Heart left ventricle (tissue), 16 donors: ENCODE data around the gene LANCL2. TPM values are rescaled to one million over a fixed set of nuclear protein-coding genes. Genes with fewer than 3 reads are reported as not detected.

Experiments used
- ATAC-seq, 4 donors: fragments of 200-7000 bp; cut with Tn5 transposase; one replicate each; pipeline ENCODE4 v1.9.1; 2020 to 2022; ENCODE audit warnings: moderate library complexity in 4 of 4, mild to moderate bottlenecking in 3 of 4, moderate number of reproducible peaks in 1 of 4
- DNase-seq, 5 donors: peaks; one replicate each; pipeline ENCODE4 v3.0.0-alpha.2; 2020
- H3K27ac ChIP-seq, 12 donors: fragments of 200-600 bp; sonication (generic) in 4 of 12; one replicate each; pipeline versions ENCODE4 v1.5.0 to v1.8.0; 2016 to 2022; ENCODE audit warnings: mild to moderate bottlenecking in 2 of 12
- H3K27me3 ChIP-seq, 9 donors: fragments of 200-600 bp; sonication (generic) in 2 of 9; one replicate each; pipeline versions ENCODE4 v1.5.1 to v1.8.0; 2016 to 2022; ENCODE audit warnings: mild to moderate bottlenecking in 3 of 9
- H3K36me3 ChIP-seq, 9 donors: fragments of 200-600 bp; sonication (generic) in 2 of 9; one replicate each; pipeline versions ENCODE4 v1.5.0 to v1.8.0; 2018 to 2022; ENCODE audit warnings: mild to moderate bottlenecking in 2 of 9
- H3K4me1 ChIP-seq, 12 donors: fragments of 200-600 bp; sonication (generic) in 4 of 12; one replicate each; pipeline versions ENCODE4 v1.5.0 to v1.8.0; 2016 to 2022; ENCODE audit warnings: mild to moderate bottlenecking in 3 of 12
- H3K4me3 ChIP-seq, 12 donors: fragments of 200-600 bp; sonication (generic) in 4 of 12; one replicate each; pipeline versions ENCODE4 v1.5.0 to v1.8.0; 2017 to 2022; ENCODE audit warnings: mild to moderate bottlenecking in 9 of 12, moderate library complexity in 4 of 12
- H3K9me3 ChIP-seq, 12 donors: fragments of 200-600 bp; sonication (generic) in 4 of 12; one replicate each; pipeline versions ENCODE4 v1.5.0 to v1.8.0; 2016 to 2022; ENCODE audit warnings: mild to moderate bottlenecking in 1 of 12
- CTCF ChIP-seq, 12 donors: fragments of 200-600 bp; sonication (generic) in 4 of 12; IDR thresholded peaks; one replicate each; pipeline versions ENCODE4 v1.5.0 to v1.8.0; 2018 to 2022; ENCODE audit warnings: antibody characterized with exemption in 12 of 12, mild to moderate bottlenecking in 5 of 12
- POLR2A ChIP-seq, 2 donors: fragments of 450-650 bp; IDR thresholded peaks; one replicate each; pipeline ENCODE4 v1.6.1; 2017; ENCODE audit warnings: antibody characterized with exemption in 2 of 2, mild to moderate bottlenecking in 2 of 2, moderate library complexity in 2 of 2
- WGBS, 4 donors: extraction: QIAGEN DNeasy Blood & Tissue Kit in 2 of 4; methylation state at CpG; one replicate each; pipeline versions ENCODE4 v1.1.5 to v1.1.7; 2013 to 2018; 5-methylcytosine and 5-hydroxymethylcytosine counted together
- intact Hi-C, 10 donors: fragments of 100-400 bp; cut with DNase I; formaldehyde crosslinking; loops; one replicate each; pipeline versions ENCODE4 v1.11.1 to v1.14.2; 2022
- polyA plus RNA-seq, 2 donors: library from polyadenylated mRNA; stranded (reverse); fragments of 200-250 nt; gene quantifications; one replicate each; pipeline ENCODE4 v1.2.3, GENCODE V29; 2013
- total RNA-seq, 9 donors: library from RNA; depleted of rRNA in 2 of 9; stranded (reverse); fragments of >200 nt in 2 of 9; fragmentation: NEBNext Ultra II Directional in 3 of 9; extraction: Animal tissue kit (Norgen Biotek cat#: 25700) in 3 of 9; gene quantifications; one replicate each; pipeline versions ENCODE4 v1.1.0 to v1.2.4, GENCODE V29; 2016 to 2023
- donor health status: ischemic (EF 13 %, LVEDD 7.1; RV severe dilation, severe dysfunction).
- donor health status: healthy with polysubstance abuse.
- donor health status: DM: no; HTN: yes; CAD: no.
- donor health status: DM: no; HTN: no; CAD: no.
- donor health status: ischemic (EF 25% LVEDD 6.9; RV normal size, moderate dysfunction).
- donor health status: ischemic (EF 25% LVEDD 5.7; RV mildly dilated, moderate dysfunction).
- donor health status: healthy.
- donor health status: DM: yes; HTN: yes; CAD: no.
- donor health status: ischemic (EF 35%, LVEDD 5.7; RV mildly dilated, moderate dysfunction).
- donor health status: nonischemic (EF 11% LVEDD 7.7; RV severe dilation, severe dysfunction).
- donor health status: DM: yes; HTN: yes; CAD: no.
- donor health status: PGD.
- donor health status: ischemic (EF 29% LVEDD 5.4; RV normal size, mild dysfunction).
- donor health status: nonischemic (EF 23%, LVEDD 6.1; RV moderate dilation, normal function).

LANCL2 gene
- total and polyA plus RNA-seq, 11 donors: 2.6 to 10.3 (median 8.0) TPM

- Histone ChIP-seq H3K4me1 (peaks cover 0 to 3% (median 0%) of the 10 kb centered on the region in 12 donors), H3K27ac (no peak overlapping the region), H3K9me3 (no peaks in the 10 kb centered on the region), H3K4me3 (no peak overlapping the region), H3K36me3 (no peaks in the 10 kb centered on the region), H3K27me3 (peaks cover 0 to 17% (median 0%) of the 10 kb centered on the region in 9 donors)
- intact Hi-C loops: no loop called here
- TF ChIP-seq POLR2A (IDR thresholded peaks at IDR 0.05) (no peak), CTCF (IDR thresholded peaks at IDR 0.05) (no peak)
- WGBS, 4 donors: 87 to 92% (median 91%) methylated on average over 22 to 47 of the region's 47 CpGs
- DNase-seq (no peak), ATAC-seq (no peak)
These were observed 21.1 kb upstream of the LANCL2 start for GRCh38 chr7:55343860-55344606.

- intact Hi-C loops: no loop called here
- Histone ChIP-seq H3K9me3 (no peaks in the 10 kb centered on the region), H3K36me3 (no peaks in the 10 kb centered on the region), H3K27me3 (peaks cover 0 to 17% (median 0%) of the 10 kb centered on the region in 9 donors), H3K27ac (no peak overlapping the region), H3K4me1 (peaks cover 0 to 3% (median 0%) of the 10 kb centered on the region in 12 donors), H3K4me3 (peak overlapping the region in 1 of 12 donors; percentile 25)
- ATAC-seq (no peak), DNase-seq (no peak)
- TF ChIP-seq POLR2A (IDR thresholded peaks at IDR 0.05) (no peak), CTCF (IDR thresholded peaks at IDR 0.05) (no peak)
- 37 to 55% (median 38%) methylated on average over 21 to 46 of the region's 46 CpGs for WGBS, 4 donors
These were observed 20.3 kb upstream of the LANCL2 start for GRCh38 chr7:55344840-55345239.

GRCh38 chr7:55345292-55345691 lies 19.8 kb upstream of the LANCL2 start:
- H3K4me1 ChIP-seq: peaks cover 0 to 3% (median 0%) of the 10 kb centered on the region in 12 donors
- H3K9me3 ChIP-seq: no peaks in the 10 kb centered on the region
- peak overlapping the region in 1 of 12 donors; percentile 25 for H3K4me3 ChIP-seq
- DNase-seq (no peak), ATAC-seq (no peak)
- 73 to 76% (median 75%) methylated on average over 22 of the region's 22 CpGs for WGBS, 4 donors
- H3K27ac ChIP-seq: no peak overlapping the region
- intact Hi-C loops: no loop called here
- no peak for TF ChIP-seq CTCF (IDR thresholded peaks at IDR 0.05)
- no peak for TF ChIP-seq POLR2A (IDR thresholded peaks at IDR 0.05)
- no peaks in the 10 kb centered on the region for H3K36me3 ChIP-seq
- peaks cover 0 to 19% (median 0%) of the 10 kb centered on the region in 9 donors for H3K27me3 ChIP-seq

- no peak for DNase-seq
- Histone ChIP-seq H3K27me3 (peaks cover 0 to 22% (median 0%) of the 10 kb centered on the region in 9 donors), H3K9me3 (no peaks in the 10 kb centered on the region), H3K36me3 (no peaks in the 10 kb centered on the region), H3K4me1 (peaks cover 0 to 3% (median 0%) of the 10 kb centered on the region in 12 donors), H3K27ac (no peak overlapping the region), H3K4me3 (no peak overlapping the region)
- WGBS, 4 donors: 66 to 81% (median 73%) methylated on average over 4 of the region's 4 CpGs
- ATAC-seq: no peak
- intact Hi-C loops: no loop called here
- TF ChIP-seq POLR2A (IDR thresholded peaks at IDR 0.05) (no peak), CTCF (IDR thresholded peaks at IDR 0.05) (no peak)
These were observed 16.6 kb upstream of the LANCL2 start for GRCh38 chr7:55348502-55348901.
